CD4-positive, CD25-positive, alpha-beta regulatory T cell (primary cell): Measurements from ENCODE around the gene PLEKHO1. TPM values are rescaled to one million over a fixed set of nuclear protein-coding genes. Genes with fewer than 3 reads are reported as not detected.
"Not testable (repeated sequence)": the region's sequence is repeated elsewhere in the genome, so short reads cannot be mapped to it uniquely, and the experiment has no call there.

Experiments
- ATAC-seq, 2 donors: fragments of 150-1000 bp; cut with Tn5 transposase; one replicate each; pipeline ENCODE4 v1.10.0; 2021; ENCODE audit warnings: low read depth in 2 of 2, moderate number of reproducible peaks in 2 of 2, moderate library complexity in 1 of 2
- DNase-seq, 3 donors: peaks; one replicate each; pipeline versions ENCODE4 v3.0.0 to v3.0.0-alpha.2; 2012 to 2022; ENCODE audit warnings: mixed read lengths in 1 of 3
- H3K27ac ChIP-seq: one replicate; pipeline ENCODE4 v1.7.0; 2013; ENCODE audit warnings: mild to moderate bottlenecking, low read length; ENCODE audit not compliant: insufficient read depth, poor library complexity, severe bottlenecking
- H3K27me3 ChIP-seq: one replicate; pipeline ENCODE4 v1.7.0; 2013; ENCODE audit warnings: low read length; ENCODE audit not compliant: control insufficient read depth, insufficient read depth
- H3K36me3 ChIP-seq: one replicate; pipeline ENCODE4 v1.7.0; 2013; ENCODE audit warnings: mild to moderate bottlenecking, low read length, moderate library complexity; ENCODE audit not compliant: control insufficient read depth, insufficient read depth
- H3K4me1 ChIP-seq: 2 replicates; pipeline ENCODE4 v1.7.0; 2013; ENCODE audit warnings: mild to moderate bottlenecking, low read length; ENCODE audit not compliant: insufficient read depth, control insufficient read depth, poor library complexity, severe bottlenecking
- H3K4me3 ChIP-seq: one replicate; pipeline ENCODE4 v1.7.0; 2013; ENCODE audit warnings: low read depth, mild to moderate bottlenecking, low read length, moderate library complexity
- H3K9me3 ChIP-seq, 2 experiments: 1 replicate in 1 of 2; 2 replicates in 1 of 2; pipeline ENCODE4 v1.7.0; 2013; ENCODE audit warnings: low read length in 2 of 2, mild to moderate bottlenecking in 1 of 2, moderate library complexity in 1 of 2; ENCODE audit not compliant: control insufficient read depth in 2 of 2
- H3K27ac Mint-ChIP-seq, 3 donors: one replicate each; pipeline ENCODE4 v1.8.0; 2020 to 2022; ENCODE audit warnings: mild to moderate bottlenecking in 3 of 3, mixed read lengths in 3 of 3, moderate library complexity in 2 of 3
- H3K27me3 Mint-ChIP-seq: one replicate; pipeline ENCODE4 v1.8.0; 2022; ENCODE audit warnings: mild to moderate bottlenecking, mixed read lengths
- H3K36me3 Mint-ChIP-seq: one replicate; pipeline ENCODE4 v1.8.0; 2020; ENCODE audit warnings: mixed read lengths
- H3K4me1 Mint-ChIP-seq, 4 donors: one replicate each; pipeline ENCODE4 v1.8.0; 2020 to 2022; ENCODE audit warnings: mixed read lengths in 4 of 4, mild to moderate bottlenecking in 1 of 4
- H3K4me3 Mint-ChIP-seq, 4 donors: one replicate each; pipeline ENCODE4 v1.8.0; 2020 to 2022; ENCODE audit warnings: mild to moderate bottlenecking in 4 of 4, mixed read lengths in 4 of 4, moderate library complexity in 3 of 4
- H3K9me3 Mint-ChIP-seq, 7 donors: one replicate each; pipeline ENCODE4 v1.8.0; 2020 to 2022; ENCODE audit warnings: mixed read lengths in 7 of 7, mild to moderate bottlenecking in 3 of 7, moderate library complexity in 2 of 7
- polyA plus RNA-seq, 4 donors: library from polyadenylated mRNA; unstranded; fragments of 300-500 nt; fragmentation: Illumina TruSeq; gene quantifications; one replicate each; pipeline ENCODE4 v1.2.3, GENCODE V29; 2021
- total RNA-seq: library from RNA; stranded (reverse); gene quantifications from one replicate; pipeline ENCODE4 v1.2.3, GENCODE V29; 2022

The PLEKHO1 gene
- total and polyA plus RNA-seq, 5 donors from 2014 or later: 21.5 to 61.0 (median 31.4) TPM

GRCh38 chr1:150138044-150138443 lies 11.7 kb upstream of the PLEKHO1 start:
- no peak for DNase-seq

GRCh38 chr1:150141452-150141851 lies 8.3 kb upstream of the PLEKHO1 start:
- no peaks in the 10 kb centered on the region for H3K27me3 Mint-ChIP-seq
- Histone ChIP-seq H3K9me3 (no peaks in the 10 kb centered on the region), H3K27me3 (no peaks in the 10 kb centered on the region), H3K4me3 (no peak overlapping the region), H3K27ac (no peak overlapping the region), H3K36me3 (no peaks in the 10 kb centered on the region), H3K4me1 (no peaks in the 10 kb centered on the region)
- no peak overlapping the region for H3K4me3 Mint-ChIP-seq
- H3K4me1 Mint-ChIP-seq: peaks cover 0 to 9% (median 5%) of the 10 kb centered on the region in 4 donors
- DNase-seq (no peak), ATAC-seq (no peak)
- H3K27ac Mint-ChIP-seq: peak overlapping the region in 1 of 3 donors; percentile 27
- H3K36me3 Mint-ChIP-seq: peaks cover 8% of the 10 kb centered on the region
- no peaks in the 10 kb centered on the region for H3K9me3 Mint-ChIP-seq

More at GRCh38 chr1:150138044-150138443, 11.7 kb upstream of the PLEKHO1 start:
- Histone ChIP-seq H3K4me3 (no peak overlapping the region), H3K36me3 (peaks cover 2% of the 10 kb centered on the region), H3K27me3 (no peaks in the 10 kb centered on the region), H3K9me3 (no peaks in the 10 kb centered on the region), H3K4me1 (no peaks in the 10 kb centered on the region), H3K27ac (no peak overlapping the region)
- Mint-ChIP-seq H3K4me1 (peaks cover 0 to 5% (median 0%) of the 10 kb centered on the region in 4 donors), H3K27me3 (no peaks in the 10 kb centered on the region), H3K36me3 (peaks cover 8% of the 10 kb centered on the region), H3K9me3 (no peaks in the 10 kb centered on the region), H3K4me3 (no peak overlapping the region), H3K27ac (no peak overlapping the region)
- no peak for ATAC-seq

GRCh38 chr1:150142083-150142482 lies 7.6 kb upstream of the PLEKHO1 start:
- Mint-ChIP-seq H3K36me3 (peaks cover 8% of the 10 kb centered on the region), H3K27ac (no peak overlapping the region), H3K4me3 (no peak overlapping the region), H3K9me3 (no peaks in the 10 kb centered on the region), H3K4me1 (peaks cover 0 to 12% (median 10%) of the 10 kb centered on the region in 4 donors), H3K27me3 (no peaks in the 10 kb centered on the region)
- Histone ChIP-seq H3K9me3 (no peaks in the 10 kb centered on the region), H3K36me3 (no peaks in the 10 kb centered on the region), H3K27me3 (no peaks in the 10 kb centered on the region), H3K4me3 (no peak overlapping the region), H3K4me1 (no peaks in the 10 kb centered on the region), H3K27ac (no peak overlapping the region)
- DNase-seq: no peak
- ATAC-seq: no peak

- Mint-ChIP-seq H3K4me1 (peaks cover 15 to 29% (median 16%) of the 10 kb centered on the region in 4 donors), H3K27ac (peak overlapping the region in 2 of 3 donors; percentile 22 to 48)
Measured at GRCh38 chr1:150144606-150145005, 5.1 kb upstream of the PLEKHO1 start.

GRCh38 chr1:150146016-150146415 lies 3.7 kb upstream of the PLEKHO1 start:
- DNase-seq, H3K36me3 Mint-ChIP-seq, H3K27ac ChIP-seq, H3K9me3 ChIP-seq, H3K4me3 ChIP-seq, H3K27me3 Mint-ChIP-seq, H3K4me3 Mint-ChIP-seq, H3K27me3 ChIP-seq, ATAC-seq, H3K9me3 Mint-ChIP-seq, H3K27ac Mint-ChIP-seq, H3K36me3 ChIP-seq: not testable (repeated sequence)
- peaks cover 15 to 30% (median 16%) of the 10 kb centered on the region in 4 donors for H3K4me1 Mint-ChIP-seq
- H3K4me1 ChIP-seq: peaks cover 15% of the 10 kb centered on the region

More at GRCh38 chr1:150144606-150145005, 5.1 kb upstream of the PLEKHO1 start:
- Histone ChIP-seq H3K36me3 (no peaks in the 10 kb centered on the region), H3K4me1 (peaks cover 9% of the 10 kb centered on the region), H3K4me3 (no peak overlapping the region), H3K9me3 (no peaks in the 10 kb centered on the region), H3K27me3 (no peaks in the 10 kb centered on the region), H3K27ac (no peak overlapping the region)
- ATAC-seq (no peak), DNase-seq (no peak)
- no peaks in the 10 kb centered on the region for H3K27me3 Mint-ChIP-seq
- no peaks in the 10 kb centered on the region for H3K9me3 Mint-ChIP-seq
- peaks cover 4% of the 10 kb centered on the region for H3K36me3 Mint-ChIP-seq
- no peak overlapping the region for H3K4me3 Mint-ChIP-seq

- ATAC-seq: no peak
- Histone ChIP-seq H3K27ac (no peak overlapping the region), H3K9me3 (no peaks in the 10 kb centered on the region), H3K27me3 (no peaks in the 10 kb centered on the region), H3K36me3 (no peaks in the 10 kb centered on the region), H3K4me3 (no peak overlapping the region), H3K4me1 (peaks cover 25% of the 10 kb centered on the region)
- H3K9me3 Mint-ChIP-seq: no peaks in the 10 kb centered on the region
- H3K4me3 Mint-ChIP-seq: peak overlapping the region; percentile 7 to 91 (median 63)
- H3K36me3 Mint-ChIP-seq: peaks cover 5% of the 10 kb centered on the region
- H3K4me1 Mint-ChIP-seq: peaks cover 20 to 40% (median 23%) of the 10 kb centered on the region in 4 donors
- no peak for DNase-seq
- H3K27me3 Mint-ChIP-seq: no peaks in the 10 kb centered on the region
- H3K27ac Mint-ChIP-seq: peak overlapping the region in 2 of 3 donors; percentile 5 to 22
Measured at GRCh38 chr1:150146849-150147542, 2.7 kb upstream of the PLEKHO1 start.

GRCh38 chr1:150148837-150149270 lies 862 bp upstream of the PLEKHO1 start:
- peak overlapping the region; percentile 90 to 96 (median 93) for H3K27ac Mint-ChIP-seq
- peak overlapping the region; percentile 83 for H3K4me3 ChIP-seq
- ATAC-seq: no peak

More at GRCh38 chr1:150148837-150149270, 862 bp upstream of the PLEKHO1 start:
- Mint-ChIP-seq H3K9me3 (no peaks in the 10 kb centered on the region), H3K4me3 (peak overlapping the region; percentile 90 to 94 (median 92)), H3K36me3 (peaks cover 15% of the 10 kb centered on the region), H3K27me3 (no peaks in the 10 kb centered on the region), H3K4me1 (peaks cover 28 to 57% (median 33%) of the 10 kb centered on the region in 4 donors)
- Histone ChIP-seq H3K4me1 (peaks cover 39% of the 10 kb centered on the region), H3K9me3 (no peaks in the 10 kb centered on the region), H3K36me3 (peaks cover 7% of the 10 kb centered on the region), H3K27me3 (no peaks in the 10 kb centered on the region), H3K27ac (peak overlapping the region; percentile 76)
- DNase-seq: no peak
